HG03060 (cell line): ENCODE results near the gene CREM.

Experiments
- ATAC-seq: cut with Tn5 transposase; IDR thresholded peaks from one replicate; pipeline ENCODE4 v1.9.1; 2021; ENCODE audit warnings: low read depth, moderate number of reproducible peaks; ENCODE audit not compliant: unreplicated experiment

The CREM gene

GRCh38 chr10:35191523-35191922 lies 64.9 kb downstream of the CREM start:
- no peak for ATAC-seq

- ATAC-seq: no peak
Measured at GRCh38 chr10:35192645-35193249, 66.1 kb downstream of the CREM start.

GRCh38 chr10:35194471-35194870 lies 67.8 kb downstream of the CREM start:
- ATAC-seq: no peak

GRCh38 chr10:35194906-35195305 lies 68.3 kb downstream of the CREM start:
- no peak for ATAC-seq

- peak; percentile 95 for ATAC-seq
Measured at GRCh38 chr10:35195361-35196306, 69.0 kb downstream of the CREM start.

GRCh38 chr10:35200487-35200886 lies 73.8 kb downstream of the CREM start:
- ATAC-seq: no peak

GRCh38 chr10:35201234-35201633 lies 74.6 kb downstream of the CREM start:
- no peak for ATAC-seq

GRCh38 chr10:35202050-35202449 lies 75.4 kb downstream of the CREM start:
- no peak for ATAC-seq

- no peak for ATAC-seq
Measured at GRCh38 chr10:35203745-35204144, 77.1 kb downstream of the CREM start.

GRCh38 chr10:35204650-35205319 lies 78.1 kb downstream of the CREM start:
- no peak for ATAC-seq

GRCh38 chr10:35206274-35206673 lies 79.6 kb downstream of the CREM start:
- no peak for ATAC-seq

- peak; percentile 48 for ATAC-seq
Measured at GRCh38 chr10:35208536-35208935, 81.9 kb downstream of the CREM start.

GRCh38 chr10:35208949-35209613 lies 82.4 kb downstream of the CREM start:
- ATAC-seq: no peak

GRCh38 chr10:35210961-35211360 lies 84.3 kb downstream of the CREM start:
- no peak for ATAC-seq

GRCh38 chr10:35211390-35211789 lies 84.7 kb downstream of the CREM start:
- no peak for ATAC-seq

GRCh38 chr10:35212856-35213255 lies 86.2 kb downstream of the CREM start:
- ATAC-seq: no peak

GRCh38 chr10:35213699-35214098 lies 87.1 kb downstream of the CREM start:
- no peak for ATAC-seq

- no peak for ATAC-seq
Measured at GRCh38 chr10:35214607-35215020, 88.0 kb downstream of the CREM start.

- no peak for ATAC-seq
Measured at GRCh38 chr10:35215107-35215506, 88.5 kb downstream of the CREM start.

GRCh38 chr10:35216303-35216905 lies 89.8 kb downstream of the CREM start:
- ATAC-seq: no peak
